Astrocyte of the cerebellum (primary cell): ENCODE results near the gene MYL6.

Experiments used
- DNase-seq: peaks from one replicate; pipeline ENCODE4 v3.0.0-alpha.2; 2011; ENCODE audit warnings: low read depth
- H3K4me3 ChIP-seq: 2 replicates; pipeline ENCODE4 v1.5.1; 2011; ENCODE audit warnings: mild to moderate bottlenecking, low read depth, low read length, moderate library complexity
- in situ Hi-C: cut with HindIII; loops from 2 replicates; pipeline ENCODE4 v1.10.0; 2017; ENCODE audit warnings: low sequenced_read_pairs
- TF ChIP-seq, protein P1 (sequence below): IDR thresholded peaks from 2 replicates; pipeline ENCODE4 v1.5.1; 2012; ENCODE audit warnings: low read length, low read depth, moderate library complexity, mild to moderate bottlenecking; ENCODE audit errors: missing control alignments

The MYL6 gene

DNA sequence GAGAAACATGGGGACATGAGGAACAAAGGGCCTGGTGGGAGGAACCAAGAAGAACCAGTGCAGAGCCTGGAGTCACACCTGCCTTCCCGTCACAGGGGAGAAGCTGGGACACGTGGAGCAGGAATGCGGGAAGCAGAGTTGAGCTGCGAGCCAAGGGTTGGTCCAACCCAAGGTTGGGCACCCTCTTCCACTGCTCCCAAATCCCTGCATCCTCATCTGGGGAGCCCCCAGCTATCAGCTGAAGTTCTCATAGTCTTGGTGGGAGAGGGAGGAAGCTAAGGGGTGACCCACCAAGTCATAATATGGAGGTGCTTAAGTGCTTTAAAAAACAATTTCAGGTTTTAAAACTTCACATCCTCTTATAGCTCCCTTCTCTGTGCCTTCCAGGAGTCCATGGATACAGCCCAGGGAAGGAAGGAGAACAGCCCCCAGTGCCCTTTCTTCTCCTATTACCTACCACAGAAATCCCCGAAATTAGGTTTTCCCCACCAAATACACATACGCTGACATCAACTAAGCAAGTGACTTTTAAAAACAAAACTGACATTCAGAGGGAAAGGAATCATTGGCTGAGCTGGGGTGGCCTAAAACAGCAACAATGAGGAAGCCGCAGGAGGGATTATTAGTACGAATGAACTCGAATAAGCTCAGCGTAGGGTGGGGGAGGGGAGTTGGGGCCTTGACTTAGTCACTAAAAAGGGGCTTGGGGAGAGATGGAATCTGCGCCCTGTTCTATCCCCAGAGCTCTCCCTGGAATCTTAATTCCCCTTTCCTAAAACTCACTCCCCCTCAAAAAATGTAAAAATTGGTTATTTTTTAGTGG is 4.5 kb downstream of the MYL6 start:
- DNase-seq = no peak
- H3K4me3 ChIP-seq = no peak overlapping the region
- in situ Hi-C loops = no loop called here
- TF ChIP-seq, protein P1, sequence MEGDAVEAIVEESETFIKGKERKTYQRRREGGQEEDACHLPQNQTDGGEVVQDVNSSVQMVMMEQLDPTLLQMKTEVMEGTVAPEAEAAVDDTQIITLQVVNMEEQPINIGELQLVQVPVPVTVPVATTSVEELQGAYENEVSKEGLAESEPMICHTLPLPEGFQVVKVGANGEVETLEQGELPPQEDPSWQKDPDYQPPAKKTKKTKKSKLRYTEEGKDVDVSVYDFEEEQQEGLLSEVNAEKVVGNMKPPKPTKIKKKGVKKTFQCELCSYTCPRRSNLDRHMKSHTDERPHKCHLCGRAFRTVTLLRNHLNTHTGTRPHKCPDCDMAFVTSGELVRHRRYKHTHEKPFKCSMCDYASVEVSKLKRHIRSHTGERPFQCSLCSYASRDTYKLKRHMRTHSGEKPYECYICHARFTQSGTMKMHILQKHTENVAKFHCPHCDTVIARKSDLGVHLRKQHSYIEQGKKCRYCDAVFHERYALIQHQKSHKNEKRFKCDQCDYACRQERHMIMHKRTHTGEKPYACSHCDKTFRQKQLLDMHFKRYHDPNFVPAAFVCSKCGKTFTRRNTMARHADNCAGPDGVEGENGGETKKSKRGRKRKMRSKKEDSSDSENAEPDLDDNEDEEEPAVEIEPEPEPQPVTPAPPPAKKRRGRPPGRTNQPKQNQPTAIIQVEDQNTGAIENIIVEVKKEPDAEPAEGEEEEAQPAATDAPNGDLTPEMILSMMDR = no peak

DNA sequence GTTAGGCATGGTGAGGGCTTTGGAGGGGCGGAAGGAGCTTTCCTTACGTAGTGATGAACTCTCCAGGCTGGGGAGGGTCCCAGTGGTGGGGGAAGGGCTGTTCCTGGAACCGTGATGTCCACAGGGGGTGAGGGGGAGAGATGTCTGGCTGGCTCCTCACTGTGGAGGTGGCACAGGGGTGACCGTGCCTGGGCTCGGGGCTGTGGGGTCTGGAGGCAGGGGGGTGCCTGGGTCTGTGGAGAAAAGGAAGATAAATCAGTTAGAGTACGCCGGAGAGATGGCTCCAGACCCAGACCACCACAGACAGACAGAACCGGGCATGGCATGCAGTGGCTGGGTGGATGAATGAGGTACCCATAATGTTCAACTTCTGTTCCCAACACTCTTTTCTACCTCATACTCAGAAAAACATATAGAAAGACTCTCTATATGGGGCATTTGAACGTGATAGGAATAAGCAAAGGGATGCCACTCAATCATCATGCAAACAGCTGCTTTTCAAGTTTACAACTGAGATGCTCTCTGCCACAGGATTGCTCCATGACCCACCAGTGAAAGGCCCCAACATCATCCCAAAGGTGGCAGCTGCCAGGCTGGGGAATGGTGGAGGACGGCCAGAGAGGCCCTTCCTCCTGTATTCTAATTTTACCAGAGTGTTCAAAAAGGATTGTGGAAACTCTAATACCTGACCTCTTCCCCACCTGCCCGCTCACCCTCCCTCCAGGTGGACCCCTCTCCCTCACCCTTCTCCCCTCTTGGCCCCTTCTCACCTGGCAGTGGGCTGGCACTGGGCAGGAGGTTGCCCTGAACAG is 5.6 kb downstream of the MYL6 start:
- H3K4me3 ChIP-seq = no peak overlapping the region
- in situ Hi-C loops = no loop called here
- TF ChIP-seq, protein P1 = no peak
- no peak for DNase-seq

DNA sequence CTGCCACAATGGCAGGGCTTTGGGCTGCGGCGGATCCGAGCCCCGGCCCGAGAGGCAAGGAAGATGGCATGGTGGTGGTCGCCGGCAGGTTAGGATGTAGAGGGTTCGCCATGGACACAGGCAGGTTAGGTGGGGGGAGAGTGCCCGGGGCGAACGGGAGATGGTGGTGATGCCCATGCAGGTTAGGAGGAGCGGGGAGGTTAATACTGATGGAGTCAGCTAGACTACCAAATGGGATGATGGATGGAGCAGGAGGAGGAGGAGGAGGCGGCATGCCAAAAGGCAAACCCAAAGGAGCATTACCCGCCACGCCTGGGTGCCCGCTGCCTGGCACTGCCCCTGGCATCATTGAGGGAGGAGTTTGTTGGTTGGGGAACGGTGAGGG is 6.2 kb downstream of the MYL6 start:
- TF ChIP-seq, protein P1 = no peak
- DNase-seq = no peak
- no peak overlapping the region for H3K4me3 ChIP-seq
- in situ Hi-C loops = no loop called here

DNA sequence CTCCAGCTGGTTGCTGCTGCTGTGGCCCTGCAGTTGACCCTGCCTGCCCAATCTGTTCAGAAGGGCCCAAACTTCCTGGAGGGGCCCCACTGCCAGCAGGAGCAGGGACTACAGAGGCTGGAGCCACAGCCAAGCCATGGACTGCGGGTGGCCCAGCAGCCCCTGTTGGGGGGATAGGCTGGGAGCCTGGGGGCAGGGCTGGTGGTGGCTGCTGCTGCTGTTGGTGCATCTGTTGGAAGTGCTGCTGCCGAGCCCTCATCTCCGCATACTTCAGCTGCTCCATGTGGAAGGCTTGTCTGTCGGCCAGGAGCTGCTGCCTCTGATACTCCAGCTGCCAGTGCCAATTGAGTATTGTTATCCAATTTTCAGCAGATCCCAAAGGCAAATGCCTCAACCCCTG is 7.2 kb downstream of the MYL6 start:
- H3K4me3 ChIP-seq = no peak overlapping the region
- in situ Hi-C loops = no loop called here
- DNase-seq = no peak
- TF ChIP-seq, protein P1 = no peak

DNA sequence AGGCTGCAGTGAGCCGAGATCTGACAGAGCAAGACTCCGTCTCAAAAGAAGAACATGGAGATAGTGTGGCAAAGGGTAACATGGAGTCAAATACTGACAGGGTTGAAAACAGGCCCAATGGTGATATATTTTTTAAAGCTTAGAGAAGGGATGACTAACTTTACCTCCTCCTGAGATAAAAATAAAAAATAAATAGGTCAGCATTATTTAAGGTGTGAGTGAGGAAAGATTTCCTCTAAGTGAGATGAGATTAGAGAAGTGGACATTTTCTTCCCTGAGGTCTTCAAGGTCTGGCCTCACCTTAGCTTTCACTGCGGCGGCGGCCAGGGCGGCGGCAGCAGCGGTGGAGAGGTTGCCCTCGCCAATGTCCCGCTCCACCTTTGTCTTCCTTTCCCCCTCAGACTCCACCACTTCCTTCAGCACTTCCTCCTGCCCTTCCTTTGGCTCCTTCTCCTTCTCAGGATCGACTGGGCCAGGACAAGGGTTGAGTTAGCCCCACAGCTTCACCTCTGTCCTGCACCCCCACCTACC is 11.1 kb downstream of the MYL6 start:
- in situ Hi-C loops = no loop called here
- DNase-seq = no peak
- H3K4me3 ChIP-seq = no peak overlapping the region
- TF ChIP-seq, protein P1 = no peak

DNA sequence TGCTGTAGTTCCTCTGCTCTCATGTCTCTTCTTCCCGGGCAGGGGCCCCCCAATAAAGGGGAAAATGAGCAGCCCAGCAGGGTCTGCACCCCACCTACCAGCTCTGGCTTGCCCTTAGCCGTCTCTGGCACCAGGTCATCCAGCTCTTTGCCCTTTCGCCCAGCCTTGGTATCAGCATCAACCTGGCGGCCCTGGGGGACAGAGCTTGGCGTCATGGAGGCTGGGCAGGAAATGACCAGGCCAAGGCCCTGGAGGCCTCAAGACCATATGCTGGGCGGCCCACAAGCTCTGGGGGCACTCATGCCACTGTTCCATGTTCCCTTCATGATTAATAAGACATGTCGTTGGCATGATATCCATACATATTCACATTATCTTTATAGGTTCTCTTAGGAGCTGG is 14.7 kb downstream of the MYL6 start:
- no peak for DNase-seq
- TF ChIP-seq, protein P1 = no peak
- in situ Hi-C loops = loop anchor here (10.0 kb wide), 1 partner anchor 48 kb away; the partner anchor contains the start of gene ESYT1
- H3K4me3 ChIP-seq = no peak overlapping the region
